HG03039 (cell line): ENCODE data around the gene ELN.
"Not testable (repeated sequence)": the region's sequence is repeated elsewhere in the genome, so short reads cannot be mapped to it uniquely, and the experiment has no call there.

Experiments
- ATAC-seq: cut with Tn5 transposase; IDR thresholded peaks from one replicate; pipeline ENCODE4 v1.9.1; 2021; ENCODE audit warnings: mild to moderate bottlenecking, moderate library complexity; ENCODE audit not compliant: unreplicated experiment

The ELN gene

DNA sequence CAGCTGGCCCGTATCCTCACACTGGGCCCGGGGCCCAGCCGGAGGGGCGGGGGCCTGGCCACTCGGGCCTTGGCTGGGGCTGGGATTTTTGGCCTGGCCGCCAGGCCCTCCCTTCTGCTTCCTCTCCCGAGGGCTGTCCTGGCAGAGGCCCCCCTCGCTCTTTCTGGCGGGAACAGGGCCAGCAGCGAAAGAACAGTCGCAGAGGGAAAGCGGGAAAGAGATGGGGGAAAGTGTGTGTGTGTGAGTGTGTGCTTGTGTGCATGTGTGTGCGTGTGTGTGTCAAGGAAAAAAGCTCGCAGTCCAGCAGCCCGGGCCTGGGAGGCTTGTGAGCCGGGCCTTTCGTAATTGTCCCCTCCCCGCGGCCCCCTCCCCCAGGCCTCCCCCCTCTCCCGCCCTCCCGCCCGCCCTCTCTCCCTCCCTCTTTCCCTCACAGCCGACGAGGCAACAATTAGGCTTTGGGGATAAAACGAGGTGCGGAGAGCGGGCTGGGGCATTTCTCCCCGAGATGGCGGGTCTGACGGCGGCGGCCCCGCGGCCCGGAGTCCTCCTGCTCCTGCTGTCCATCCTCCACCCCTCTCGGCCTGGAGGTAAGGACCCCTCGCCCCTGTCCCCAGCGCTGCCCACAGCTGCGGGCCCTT is at the start of gene ELN:
ELN (plus strand) TSS at position 491 of the 638 bp plus-strand sequence; CDS start at position 506, 15 bp downstream.
- ATAC-seq: no peak

DNA sequence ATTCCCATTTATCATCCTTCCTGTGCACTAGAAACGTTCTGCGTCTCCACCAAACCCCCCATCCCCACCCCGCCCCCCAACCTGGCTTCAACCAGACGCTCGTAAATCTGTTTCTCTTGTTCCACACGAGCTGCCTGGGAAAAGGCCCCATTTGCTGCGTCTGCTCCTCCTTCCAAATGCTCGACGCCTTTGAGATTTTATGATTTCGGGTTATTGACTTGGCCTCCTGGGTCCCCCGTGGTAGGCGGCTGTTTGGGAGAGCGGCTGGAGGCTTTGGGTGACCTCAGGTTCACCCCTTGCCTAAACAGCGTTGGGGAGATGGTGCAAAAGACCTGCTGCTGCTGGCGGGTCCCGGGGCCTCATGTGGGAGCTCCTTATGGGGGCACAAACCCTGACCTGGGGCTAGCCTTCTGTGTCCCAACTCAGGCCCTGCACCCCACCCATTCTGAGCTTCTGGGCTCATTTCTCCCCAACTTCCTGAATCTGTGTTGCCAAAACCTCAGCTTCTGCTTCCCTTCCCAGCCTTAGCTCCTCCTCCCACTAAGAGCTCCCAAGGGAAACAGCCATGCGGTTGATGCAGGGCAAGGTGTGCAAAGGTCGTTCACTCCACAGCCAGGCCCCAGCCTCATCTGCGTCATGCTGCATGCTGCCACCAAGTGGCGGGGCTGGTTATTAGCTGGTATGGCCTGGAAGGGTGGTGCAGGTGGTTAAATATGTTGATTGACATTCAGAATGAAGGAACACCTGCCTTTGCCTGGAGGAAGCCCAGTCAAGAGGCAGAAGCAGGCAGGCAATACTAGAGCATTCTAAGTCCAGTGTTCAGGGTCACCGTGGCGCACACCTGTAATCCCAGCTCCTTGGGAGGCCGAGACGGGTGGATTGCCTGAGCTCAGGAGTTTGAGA is 49.1 kb upstream of the ELN start:
- no peak for ATAC-seq

DNA sequence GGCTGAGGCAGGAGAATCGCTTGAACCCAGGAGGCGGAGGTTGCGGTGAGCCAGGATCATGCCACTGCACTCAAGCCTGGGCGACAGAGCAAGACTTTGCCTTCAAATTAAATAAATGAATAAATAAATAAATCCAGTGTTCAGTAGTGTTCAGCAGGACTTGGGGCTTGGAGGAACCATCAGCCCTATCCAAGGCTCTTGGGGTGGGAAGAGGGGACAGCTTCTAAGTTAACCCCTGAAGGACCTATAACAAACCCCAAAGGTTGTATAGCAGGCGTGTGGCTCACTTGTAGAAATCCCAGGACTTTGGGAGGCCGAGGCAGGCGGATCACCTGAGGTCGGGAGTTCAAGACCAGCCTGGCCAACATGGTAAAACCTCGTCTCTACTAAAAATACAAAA is 48.3 kb upstream of the ELN start:
- ATAC-seq: not testable (repeated sequence)

DNA sequence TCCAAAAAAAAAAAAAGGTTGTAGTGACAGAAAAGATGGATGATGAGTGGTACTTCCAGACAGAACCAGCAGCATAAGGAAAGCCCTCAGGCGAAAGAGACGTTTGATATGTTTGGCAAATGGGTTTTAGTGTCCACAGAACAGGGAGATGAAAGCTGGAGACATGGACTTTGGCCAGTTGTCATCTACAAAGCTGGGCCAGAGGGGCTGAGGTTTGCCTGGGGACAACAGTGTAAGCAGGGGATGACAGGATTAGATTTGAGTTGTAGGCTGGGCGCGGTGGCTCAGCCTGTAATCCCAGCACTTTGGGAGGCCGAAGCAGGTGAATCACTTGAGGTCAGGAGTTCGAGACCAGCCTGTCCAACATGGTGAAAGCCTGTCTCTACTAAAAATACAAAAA is 47.8 kb upstream of the ELN start:
- ATAC-seq: no peak

DNA sequence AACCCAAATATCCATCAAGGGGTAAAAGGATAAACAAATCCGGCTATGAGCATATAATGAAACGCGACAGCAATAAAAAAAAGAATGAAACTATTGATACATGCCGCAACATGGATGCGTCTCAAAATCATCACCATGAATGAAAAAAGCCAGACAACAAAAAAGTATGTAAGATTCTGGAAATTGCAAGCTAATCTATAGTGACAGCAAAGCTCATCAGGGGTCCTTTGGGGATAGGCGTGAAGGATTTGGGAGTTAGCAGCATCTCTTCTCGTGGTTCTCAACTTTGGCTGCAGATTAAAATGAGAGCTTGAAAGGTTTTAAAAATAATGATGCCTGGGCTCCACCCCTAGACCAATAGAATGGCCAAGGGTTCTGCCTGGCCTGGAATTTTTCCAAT is 46.0 kb upstream of the ELN start:
- no peak for ATAC-seq

DNA sequence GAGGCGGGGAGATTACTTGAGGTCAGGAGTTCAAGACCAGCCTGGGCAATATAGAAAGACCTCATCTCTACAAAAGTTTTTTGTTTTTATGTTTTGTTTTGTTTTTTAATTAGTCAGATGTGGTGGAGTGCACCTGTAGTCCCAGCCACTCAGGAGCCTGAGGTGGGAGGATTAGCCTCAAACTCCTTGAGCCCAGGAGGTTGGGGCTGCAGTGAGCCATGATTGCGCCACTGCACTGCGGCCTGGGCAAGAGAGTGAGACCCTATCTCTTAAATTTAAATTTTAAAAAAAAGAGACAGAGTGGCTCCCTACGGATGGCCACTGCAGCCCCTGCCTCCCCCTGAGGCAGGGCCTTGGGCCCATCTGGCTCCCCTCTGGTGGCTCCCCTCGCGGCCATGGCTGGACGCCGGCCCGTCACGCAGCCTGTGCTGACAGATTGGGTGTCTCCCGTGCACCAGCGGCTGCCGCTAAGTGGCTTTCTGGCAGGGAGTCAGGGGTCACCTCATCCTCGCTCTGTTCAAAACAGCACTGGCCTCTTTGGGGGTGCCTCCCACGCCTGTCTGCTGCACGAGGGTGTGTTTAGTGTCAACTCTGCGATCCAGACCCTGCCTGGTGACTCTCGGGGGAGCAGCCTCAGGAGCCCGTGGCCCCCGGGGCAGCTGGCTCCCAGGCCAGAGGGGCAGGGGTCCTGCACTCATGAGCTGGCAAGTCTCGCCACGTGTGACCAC is 44.4 kb upstream of the ELN start:
- ATAC-seq: no peak

DNA sequence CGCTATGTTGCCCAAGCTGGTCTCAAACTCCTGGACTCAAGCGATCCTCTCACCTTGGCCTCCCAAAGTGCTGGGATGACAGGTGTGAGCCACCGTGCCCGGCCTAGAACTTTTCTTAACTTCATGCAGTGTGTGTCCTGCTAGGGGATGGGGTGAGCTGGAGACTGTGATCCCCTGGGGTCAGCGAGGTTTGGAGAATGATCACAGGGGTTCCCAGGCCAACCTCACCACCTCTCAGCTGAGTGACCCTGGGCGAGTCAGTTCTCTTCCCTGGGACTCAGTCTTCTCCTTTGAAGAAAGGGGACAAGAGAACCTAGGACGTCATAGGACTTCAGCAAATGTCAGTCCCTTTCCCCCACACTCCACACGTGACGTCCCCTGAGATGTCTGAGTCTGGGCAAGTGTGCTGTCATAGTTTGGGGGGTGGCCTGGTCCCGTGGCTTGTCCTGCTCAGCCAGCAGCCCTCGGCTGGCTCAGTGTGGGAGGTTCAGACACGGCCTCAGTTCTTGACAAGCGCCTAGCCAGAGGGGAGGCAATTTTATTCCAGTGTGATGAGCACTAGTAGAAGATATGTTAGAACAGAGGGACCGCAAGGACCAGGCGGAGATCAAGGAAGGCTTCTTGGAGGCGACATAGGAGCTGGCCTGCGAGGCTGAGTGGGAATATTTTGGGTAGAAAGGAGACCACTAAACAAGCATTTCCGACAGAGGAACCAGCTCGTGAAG is 43.3 kb upstream of the ELN start:
- ATAC-seq: no peak

DNA sequence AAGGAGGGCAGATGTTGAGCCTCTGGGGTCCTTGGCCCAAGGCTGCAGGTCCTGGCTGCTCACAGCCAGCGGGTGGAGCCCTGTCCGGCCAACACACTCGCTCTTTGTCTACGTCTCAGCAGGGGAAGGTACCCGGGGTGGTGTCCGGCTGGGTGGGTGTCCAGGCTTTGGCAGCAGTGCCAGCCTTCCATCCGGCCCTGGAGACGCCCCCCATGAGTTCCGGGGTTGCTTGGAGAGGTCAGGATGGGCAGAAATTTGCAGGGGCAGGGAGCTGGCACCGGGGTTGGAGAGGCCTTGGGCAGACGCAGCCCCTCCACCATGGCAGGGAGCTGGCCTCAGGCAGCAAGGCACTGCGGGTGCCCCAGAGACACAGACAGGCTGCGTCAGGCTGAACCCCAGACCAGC is 42.2 kb upstream of the ELN start:
- no peak for ATAC-seq

DNA sequence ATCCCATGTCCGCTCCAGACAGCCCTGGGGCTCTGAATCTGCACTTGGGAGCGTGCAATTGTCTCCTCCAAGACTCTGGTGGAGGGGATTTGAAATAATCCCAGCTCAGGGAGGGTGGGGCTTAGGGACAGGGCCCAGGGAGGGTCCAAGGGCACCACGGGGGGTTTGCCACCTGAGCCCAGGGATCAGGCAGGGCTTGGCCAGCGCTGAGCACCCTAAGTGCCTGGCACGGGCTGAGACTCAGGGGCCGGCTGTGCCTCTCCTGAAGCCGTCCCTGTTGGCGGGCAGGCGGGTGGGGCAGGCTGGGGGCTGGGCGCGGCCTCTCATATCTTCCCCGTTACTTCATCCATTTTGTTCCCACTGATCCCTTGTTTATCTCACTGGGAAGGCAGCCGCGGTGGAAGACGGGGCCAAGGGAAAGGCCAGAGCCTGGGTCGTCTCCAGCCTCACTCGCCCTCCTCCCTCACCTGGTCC is 41.8 kb upstream of the ELN start:
- no peak for ATAC-seq

DNA sequence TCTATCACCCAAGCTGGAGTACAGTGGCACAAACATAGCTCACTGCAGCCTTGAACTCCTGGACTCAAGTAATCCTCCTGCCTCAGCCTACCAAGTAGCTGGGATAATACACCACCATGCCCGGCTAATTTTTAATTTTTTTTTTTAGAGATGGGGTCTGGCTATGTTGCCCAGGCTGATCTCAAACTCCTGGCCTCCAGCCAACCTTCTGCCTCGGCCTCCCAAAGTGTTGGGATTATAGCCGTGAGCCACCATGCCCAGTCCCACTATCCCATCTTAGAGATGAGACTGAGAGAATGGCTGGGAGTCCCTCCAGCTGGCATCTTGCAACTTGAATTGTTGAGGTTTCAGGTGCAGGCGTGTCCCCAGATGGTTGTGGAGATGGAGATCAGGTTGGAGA is 40.7 kb upstream of the ELN start:
- no peak for ATAC-seq

DNA sequence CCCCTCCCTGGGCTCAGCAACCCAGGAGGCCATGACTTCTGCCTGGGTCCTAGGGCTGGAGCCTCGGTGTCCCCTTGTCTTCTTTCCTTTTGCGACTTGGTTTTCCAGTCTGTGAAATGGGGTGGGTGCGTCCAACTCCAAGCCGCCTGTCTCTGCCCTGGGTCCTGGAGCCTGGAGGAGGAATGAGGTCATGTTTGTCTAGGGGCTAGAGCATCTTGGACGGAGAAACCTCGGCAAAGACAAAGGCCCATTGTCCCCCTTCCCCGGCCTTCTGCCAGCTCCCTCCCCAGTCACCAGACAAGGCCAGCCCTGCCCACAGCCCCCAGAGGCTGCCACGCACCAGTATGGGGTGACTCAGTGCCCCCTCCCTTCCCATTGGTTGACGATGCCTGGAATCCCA is 39.8 kb upstream of the ELN start:
- no peak for ATAC-seq

DNA sequence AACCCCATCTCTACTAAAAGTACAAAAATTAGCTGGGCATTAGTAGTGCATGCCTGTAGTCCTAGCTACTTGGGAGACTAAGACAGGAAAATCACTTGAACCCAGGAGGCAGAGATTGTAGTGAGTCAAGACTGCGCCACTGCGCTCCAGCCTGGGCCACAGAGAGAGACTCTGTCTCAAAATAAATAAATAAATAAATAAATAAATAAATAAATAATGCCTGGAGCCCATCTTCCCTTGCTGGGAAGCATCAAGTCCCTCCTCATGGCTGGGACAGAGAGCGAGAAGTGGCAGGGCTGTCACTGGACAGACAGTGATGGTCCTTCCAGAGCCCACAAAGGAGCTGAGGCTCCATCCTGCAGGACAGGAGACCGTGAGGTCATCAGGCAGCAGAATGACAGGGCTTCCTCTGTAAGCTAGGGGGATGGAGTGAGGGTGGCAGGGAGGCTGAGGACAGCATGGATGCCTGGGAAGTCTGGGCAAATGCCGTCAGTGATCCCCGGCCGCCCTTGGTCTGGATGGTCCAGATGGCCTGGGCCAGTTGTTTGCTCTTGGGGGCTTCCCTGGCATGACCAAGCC is 36.4 kb upstream of the ELN start:
- ATAC-seq: no peak

DNA sequence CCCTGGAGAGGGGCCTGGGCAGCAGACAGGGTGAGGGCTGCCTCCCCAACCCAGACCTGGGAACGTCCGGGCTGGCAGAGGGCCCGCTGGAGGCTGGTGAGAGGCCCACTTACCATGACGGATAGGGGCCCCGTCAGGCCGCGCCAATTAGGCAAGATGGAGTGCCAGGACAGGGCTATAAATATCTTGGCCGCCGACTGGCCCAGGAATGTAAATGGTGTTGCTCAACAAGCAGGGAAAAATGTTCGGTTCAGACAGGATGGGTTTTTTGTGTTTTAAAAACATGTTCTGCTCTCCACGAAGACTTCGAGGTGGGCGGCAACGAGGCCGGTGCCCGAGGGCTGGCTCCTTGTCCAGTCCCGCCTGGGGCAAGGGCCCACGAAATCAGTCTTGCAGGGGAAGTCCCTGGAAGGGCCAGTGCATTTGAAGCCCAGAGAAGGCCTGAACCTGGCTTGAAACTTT is 35.8 kb upstream of the ELN start:
- ATAC-seq: no peak

DNA sequence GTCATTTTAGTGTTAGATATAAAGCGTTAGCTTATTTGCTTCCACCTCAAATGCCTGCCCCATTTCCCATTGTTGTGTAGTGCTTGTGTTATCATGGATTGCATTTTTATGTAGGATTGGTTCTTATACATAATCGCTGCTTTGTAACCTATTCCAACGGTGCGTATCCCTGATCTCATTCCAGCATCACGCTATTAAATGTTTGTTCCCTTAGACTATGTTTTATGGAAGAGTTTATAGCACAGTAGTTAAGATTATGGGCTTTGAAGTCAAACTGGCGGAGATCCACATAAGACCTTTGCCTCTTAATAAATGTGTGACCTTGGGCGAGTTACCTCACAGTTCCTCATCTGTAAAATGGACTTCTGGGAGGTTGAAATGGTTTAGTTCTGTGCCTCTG is 34.0 kb upstream of the ELN start:
- ATAC-seq: no peak

DNA sequence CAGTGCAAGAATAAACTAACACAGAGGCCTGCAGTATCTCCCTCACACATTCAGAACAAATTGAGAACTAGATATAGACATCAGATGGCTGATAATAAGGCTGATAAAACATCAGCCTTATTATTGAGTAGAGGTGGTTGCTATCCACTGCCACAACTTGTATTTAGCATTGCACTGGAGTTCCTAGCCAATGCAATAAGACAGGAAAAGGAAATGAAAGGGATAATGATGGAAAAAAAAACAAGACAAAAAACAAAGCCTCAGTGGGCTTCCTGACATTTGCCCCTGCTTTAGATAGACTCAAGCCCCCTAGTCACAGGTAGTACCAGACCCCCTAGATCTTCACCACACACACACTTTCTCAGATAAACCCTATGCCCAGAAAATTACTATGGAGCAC is 33.2 kb upstream of the ELN start:
- no peak for ATAC-seq

DNA sequence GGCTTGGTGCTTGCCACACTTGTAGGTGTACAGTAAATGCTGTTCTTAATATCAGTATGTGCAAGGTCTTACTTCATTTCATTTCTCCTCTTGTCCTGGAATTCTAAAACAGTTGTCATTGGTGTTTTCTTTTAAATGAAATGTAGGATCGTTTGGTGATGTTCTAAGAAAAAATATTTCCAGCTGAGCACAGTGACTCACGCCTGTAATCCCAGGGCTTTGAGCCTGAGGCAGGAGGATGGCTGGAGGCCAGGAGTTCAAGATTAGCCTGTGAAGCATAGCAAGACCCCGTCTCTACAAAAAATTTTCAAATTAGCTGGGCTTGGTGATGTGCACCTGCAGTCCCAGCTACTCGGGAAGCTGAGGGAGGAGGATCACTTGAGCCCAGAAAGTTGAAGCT is 32.6 kb upstream of the ELN start:
- ATAC-seq: no peak

DNA sequence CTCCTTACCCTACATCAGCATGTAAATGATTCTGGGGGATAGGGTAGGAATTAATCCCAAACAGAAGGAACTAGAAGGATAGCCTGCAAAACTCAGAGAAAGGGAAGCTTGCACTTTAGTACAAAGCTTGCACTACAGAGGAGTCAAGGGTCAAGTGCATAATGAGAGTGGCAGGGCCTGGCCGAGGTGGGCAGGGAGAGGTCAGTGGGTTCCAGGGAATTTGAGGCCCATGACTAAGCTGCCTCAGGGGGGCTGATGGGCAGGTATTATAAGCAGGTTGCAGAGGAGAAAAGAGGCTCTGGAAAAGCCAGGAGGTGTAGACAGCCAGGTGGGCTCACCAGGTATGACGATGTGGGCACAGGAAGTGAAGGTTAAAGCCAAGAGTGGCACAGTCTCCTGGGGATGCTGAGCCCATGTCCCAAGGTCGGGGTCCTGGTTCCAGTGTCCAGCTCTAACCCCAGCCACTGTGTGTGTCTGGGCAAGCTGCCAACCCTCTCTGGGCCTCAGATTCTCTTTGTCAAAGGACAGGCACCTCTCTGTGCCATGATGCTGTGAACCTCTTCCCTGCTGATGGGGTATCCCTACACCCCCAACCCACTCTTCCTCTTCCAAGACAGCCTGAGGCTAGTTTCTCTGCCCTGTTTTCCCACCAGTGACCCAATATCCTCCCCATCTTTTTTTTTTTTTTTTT is 32.0 kb upstream of the ELN start:
- no peak for ATAC-seq

DNA sequence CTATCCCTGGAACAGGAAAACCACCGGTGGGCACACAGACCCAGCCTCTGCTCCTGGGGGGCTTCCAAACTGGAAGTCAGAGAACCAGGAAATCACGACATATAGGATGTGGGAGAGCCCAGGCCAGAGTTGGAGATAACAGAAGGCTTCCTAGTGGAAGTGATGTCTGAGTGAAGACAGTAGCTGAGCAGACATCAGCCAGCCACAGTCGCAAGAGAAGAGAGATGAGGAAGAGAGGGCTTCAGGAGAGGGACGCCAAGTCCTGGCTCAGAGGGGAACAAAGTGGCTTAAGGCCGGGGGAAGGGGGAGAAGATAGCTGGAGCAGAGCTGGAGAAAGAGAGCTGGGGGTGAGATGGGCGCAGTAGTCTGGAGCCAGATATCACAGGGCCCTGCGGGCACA is 30.9 kb upstream of the ELN start:
- ATAC-seq: no peak

DNA sequence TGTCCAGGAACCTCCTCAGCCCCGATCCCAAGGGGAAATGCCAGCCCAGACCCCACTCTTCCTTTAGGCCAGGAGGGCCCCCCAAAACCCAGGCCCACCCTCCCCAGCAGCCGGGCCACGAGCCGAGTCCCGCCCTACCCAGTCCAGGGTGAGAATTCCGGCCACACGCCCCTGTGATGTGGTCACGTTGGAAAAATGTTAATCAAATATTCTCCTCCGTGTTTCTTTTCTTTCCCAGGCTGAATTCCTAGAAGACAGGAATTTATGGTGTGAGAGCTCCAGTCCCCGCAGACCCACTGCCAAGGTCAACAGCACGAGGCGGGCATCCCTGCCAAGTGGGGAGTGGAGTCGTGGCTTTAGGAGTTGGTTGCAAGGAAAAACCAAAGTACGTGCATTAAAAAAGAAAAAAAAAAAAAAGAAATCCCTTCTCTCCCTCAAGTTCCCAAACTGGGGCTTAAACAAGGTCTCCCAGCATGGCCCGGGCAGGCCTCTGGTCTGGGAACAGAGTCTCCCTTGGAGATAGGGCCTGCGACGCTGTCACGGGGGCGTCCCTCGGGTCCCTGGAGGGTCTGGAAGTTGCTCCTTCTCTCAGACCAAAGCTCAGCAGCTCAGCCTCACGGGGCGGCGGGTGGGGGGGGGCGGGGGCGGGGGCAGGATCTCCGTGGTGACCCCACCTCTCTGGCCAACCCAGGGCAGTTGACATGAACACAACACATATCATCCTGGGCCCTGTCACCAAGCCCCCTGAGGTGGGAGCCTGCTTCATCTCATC is 28.1 kb upstream of the ELN start:
- no peak for ATAC-seq
